A673 (cell line): ENCODE results near the gene POGLUT2. TPM values are rescaled to one million over a fixed set of nuclear protein-coding genes. Genes with fewer than 3 reads are reported as not detected.

Source experiments
- BruUV-seq: library from RNA; stranded (reverse); fragments of 400-500 nt; replicated peaks from 2 replicates; lab custom pipeline; 2021; lab: Mats Ljungman, UMichigan
- CTCF ChIA-PET: fragments of 300-600 bp; sonication (Branson Sonifier 250); formaldehyde crosslinking; loops from one replicate; lab custom pipeline; 2022; ENCODE audit warnings: antibody characterized with exemption; lab: Charles Lee
- POLR2A ChIA-PET: fragments of 300-600 bp; sonication (Branson Sonifier 250); formaldehyde crosslinking; loops from one replicate; lab custom pipeline; 2022; ENCODE audit warnings: antibody characterized with exemption; ENCODE audit not compliant: low non-redundant PET; lab: Charles Lee
- DNase-seq: peaks from one replicate; pipeline ENCODE4 v3.0.0-alpha.2; 2015; ENCODE audit warnings: low spot score
- H3K27ac ChIP-seq: fragments of 200-600 bp; sonication (generic); 2 replicates; pipeline ENCODE4 v1.5.1; 2016; ENCODE audit warnings: mixed run types, low read depth, mild to moderate bottlenecking, mixed read lengths, antibody characterized with exemption, low read length; ENCODE audit not compliant: poor library complexity, severe bottlenecking
- H3K27me3 ChIP-seq: fragments of 200-600 bp; sonication (generic); replicated peaks from 2 replicates; pipeline ENCODE4 v1.6.1; 2017; ENCODE audit warnings: mixed run types, low read depth, mild to moderate bottlenecking, mixed read lengths, antibody characterized with exemption, low read length; ENCODE audit not compliant: insufficient read depth, poor library complexity
- H3K36me3 ChIP-seq: fragments of 200-600 bp; sonication (generic); 2 replicates; pipeline ENCODE4 v1.6.1; 2016; ENCODE audit warnings: mixed run types, mild to moderate bottlenecking, mixed read lengths, antibody characterized with exemption, low read length; ENCODE audit not compliant: insufficient read depth, poor library complexity, severe bottlenecking
- H3K4me1 ChIP-seq: fragments of 200-600 bp; sonication (generic); 2 replicates; pipeline ENCODE4 v1.6.1; 2017; ENCODE audit warnings: mixed run types, mild to moderate bottlenecking, mixed read lengths, antibody characterized with exemption, low read length; ENCODE audit not compliant: insufficient read depth, poor library complexity, severe bottlenecking
- H3K4me3 ChIP-seq: fragments of 200-600 bp; sonication (generic); 2 replicates; pipeline ENCODE4 v1.5.1; 2016; ENCODE audit warnings: low read depth, mixed run types, mild to moderate bottlenecking, mixed read lengths, low read length; ENCODE audit not compliant: poor library complexity, severe bottlenecking
- H3K9me3 ChIP-seq: fragments of 200-600 bp; sonication (generic); 2 replicates; pipeline ENCODE4 v1.6.1; 2016; ENCODE audit warnings: mixed run types, low read depth, mild to moderate bottlenecking, mixed read lengths, antibody characterized with exemption, low read length; ENCODE audit not compliant: poor library complexity, severe bottlenecking
- CTCF ChIP-seq: fragments of 300-800, 200-600 bp; sonication (generic); conservative IDR thresholded peaks from 2 replicates; pipeline ENCODE4 v1.5.1; 2017; ENCODE audit warnings: low read depth, mild to moderate bottlenecking, antibody characterized with exemption, low read length, moderate library complexity, mixed read lengths
- EZH2 ChIP-seq: fragments of 200-600 bp; sonication (generic); IDR thresholded peaks from 2 replicates; pipeline ENCODE4 v1.6.1; 2017; ENCODE audit warnings: borderline replicate concordance, low read depth, mild to moderate bottlenecking, mixed read lengths, antibody characterized with exemption, low read length; ENCODE audit not compliant: poor library complexity, severe bottlenecking
- intact Hi-C: fragments of 100-400 bp; cut with micrococcal nuclease; formaldehyde crosslinking; loops from one replicate; pipeline ENCODE4 v1.10.0; 2022; ENCODE audit not compliant: unreplicated experiment
- total RNA-seq: library from RNA; stranded (reverse); gene quantifications from 2 replicates; pipeline ENCODE4 v1.2.3, GENCODE V29; 2021

POGLUT2 gene
- total RNA-seq, 1 experiment from 2014 or later, result 12.0 TPM

GRCh38 chr13:102769679-102770078 is 29.1 kb downstream of the POGLUT2 start:
- no peak overlapping the region for H3K27ac ChIP-seq
- peaks cover 19% of the 10 kb centered on the region for H3K4me1 ChIP-seq
- no TSS peak for BruUV-seq
- H3K9me3 ChIP-seq, result no peaks in the 10 kb centered on the region
- H3K36me3 ChIP-seq, result peaks cover 21% of the 10 kb centered on the region
- TF ChIP-seq CTCF, result no peak
- no peak for TF ChIP-seq EZH2
- ChIA-PET POLR2A (no interaction called here), CTCF (no interaction called here)
- no peak for DNase-seq
- intact Hi-C loops, result no loop called here
- no peaks in the 10 kb centered on the region for H3K27me3 ChIP-seq
- H3K4me3 ChIP-seq, result no peak overlapping the region

GRCh38 chr13:102768909-102769308 is 29.9 kb downstream of the POGLUT2 start:
- TF ChIP-seq EZH2, result no peak
- no peak for TF ChIP-seq CTCF
- CTCF ChIA-PET, result no interaction called here
- intact Hi-C loops, result no loop called here
- POLR2A ChIA-PET, result no interaction called here
- peaks cover 21% of the 10 kb centered on the region for H3K36me3 ChIP-seq
- no peaks in the 10 kb centered on the region for H3K9me3 ChIP-seq
- H3K4me1 ChIP-seq, result peaks cover 19% of the 10 kb centered on the region
- BruUV-seq, result no TSS peak
- no peak overlapping the region for H3K4me3 ChIP-seq
- H3K27me3 ChIP-seq, result no peaks in the 10 kb centered on the region
- no peak for DNase-seq
- no peak overlapping the region for H3K27ac ChIP-seq

- H3K27ac ChIP-seq, result no peak overlapping the region
- TF ChIP-seq CTCF (no peak), EZH2 (no peak)
- H3K4me3 ChIP-seq, result no peak overlapping the region
- ChIA-PET POLR2A (no interaction called here), CTCF (no interaction called here)
- H3K36me3 ChIP-seq, result peaks cover 21% of the 10 kb centered on the region
- no peaks in the 10 kb centered on the region for H3K4me1 ChIP-seq
- no TSS peak for BruUV-seq
- H3K9me3 ChIP-seq, result no peaks in the 10 kb centered on the region
- intact Hi-C loops, result no loop called here
- DNase-seq, result no peak
- no peaks in the 10 kb centered on the region for H3K27me3 ChIP-seq
Observed at GRCh38 chr13:102763741-102764140, 35.0 kb downstream of the POGLUT2 start.
